ENCODE results near the gene CBR4. TPM values are rescaled to one million over a fixed set of nuclear protein-coding genes. Genes with fewer than 3 reads are reported as not detected.

CBR4 gene
- total RNA-seq, 2 experiments from 2014 or later: 21.9 to 40.9 TPM

- Histone ChIP-seq H3K4me3 (ENCODE audit: low read depth, low read length, poor library complexity, severe bottlenecking) (no peak overlapping the region), H3K27ac (ENCODE audit: low read depth, low read length, poor library complexity, severe bottlenecking) (no peak overlapping the region), H4K20me1 (ENCODE audit: insufficient read depth, low read length) (no peaks in the 10 kb centered on the region), H2AFZ (ENCODE audit: low read length) (no peak overlapping the region), H3K4me2 (ENCODE audit: low read length) (no peak overlapping the region), H3K36me3 (ENCODE audit: insufficient read depth, low read length) (no peaks in the 10 kb centered on the region), H3K79me2 (ENCODE audit: insufficient read depth, low read depth, low read length) (no peaks in the 10 kb centered on the region), H3K9me3 (ENCODE audit: low read length) (no peaks in the 10 kb centered on the region), H3K4me1 (ENCODE audit: insufficient read depth, low read length, poor library complexity, severe bottlenecking) (no peaks in the 10 kb centered on the region), H3K9me2 (ENCODE audit: insufficient read depth, low read length) (no peaks in the 10 kb centered on the region)
- intact Hi-C loops (cut with micrococcal nuclease; ENCODE audit: unreplicated experiment): no loop called here
- no TSS peak for BruUV-seq (replicated peaks)
- ChIA-PET POLR2A (no interaction called here), CTCF (ENCODE audit: unreplicated experiment) (no interaction called here)
- DNase-seq (ENCODE audit: low spot score): no peak
- TF ChIP-seq, protein P1, sequence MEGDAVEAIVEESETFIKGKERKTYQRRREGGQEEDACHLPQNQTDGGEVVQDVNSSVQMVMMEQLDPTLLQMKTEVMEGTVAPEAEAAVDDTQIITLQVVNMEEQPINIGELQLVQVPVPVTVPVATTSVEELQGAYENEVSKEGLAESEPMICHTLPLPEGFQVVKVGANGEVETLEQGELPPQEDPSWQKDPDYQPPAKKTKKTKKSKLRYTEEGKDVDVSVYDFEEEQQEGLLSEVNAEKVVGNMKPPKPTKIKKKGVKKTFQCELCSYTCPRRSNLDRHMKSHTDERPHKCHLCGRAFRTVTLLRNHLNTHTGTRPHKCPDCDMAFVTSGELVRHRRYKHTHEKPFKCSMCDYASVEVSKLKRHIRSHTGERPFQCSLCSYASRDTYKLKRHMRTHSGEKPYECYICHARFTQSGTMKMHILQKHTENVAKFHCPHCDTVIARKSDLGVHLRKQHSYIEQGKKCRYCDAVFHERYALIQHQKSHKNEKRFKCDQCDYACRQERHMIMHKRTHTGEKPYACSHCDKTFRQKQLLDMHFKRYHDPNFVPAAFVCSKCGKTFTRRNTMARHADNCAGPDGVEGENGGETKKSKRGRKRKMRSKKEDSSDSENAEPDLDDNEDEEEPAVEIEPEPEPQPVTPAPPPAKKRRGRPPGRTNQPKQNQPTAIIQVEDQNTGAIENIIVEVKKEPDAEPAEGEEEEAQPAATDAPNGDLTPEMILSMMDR (conservative IDR thresholded peaks at IDR 0.05; ENCODE audit: low read length): no peak
- TF ChIP-seq EZH2phosphoT487 (IDR thresholded peaks at IDR 0.05; ENCODE audit: borderline replicate concordance, low read depth, low read length): no peak
Measured at GRCh38 chr4:169058312-169058711, 48.3 kb upstream of the CBR4 start.

DNA sequence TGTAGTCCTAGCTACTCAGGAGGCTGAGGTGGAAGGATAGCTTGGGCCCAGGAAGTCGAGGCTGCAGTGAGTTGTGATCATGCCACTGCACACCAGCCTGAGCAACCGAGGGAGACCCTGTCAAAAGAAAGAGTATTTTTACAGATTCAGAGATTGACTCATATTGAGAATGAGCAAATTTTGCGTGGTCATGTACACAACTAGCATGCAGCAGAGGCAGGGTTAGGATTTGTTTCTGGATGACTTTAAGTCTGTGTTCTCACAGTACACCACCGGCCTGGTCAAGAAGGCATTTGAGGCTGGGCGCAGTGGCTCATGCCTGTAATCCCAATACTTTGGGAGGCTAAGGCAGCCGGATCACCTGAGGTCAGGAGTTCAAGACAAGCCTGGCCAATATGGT lies 44.8 kb upstream of the CBR4 start:
- no peak for DNase-seq (ENCODE audit: low spot score)

DNA sequence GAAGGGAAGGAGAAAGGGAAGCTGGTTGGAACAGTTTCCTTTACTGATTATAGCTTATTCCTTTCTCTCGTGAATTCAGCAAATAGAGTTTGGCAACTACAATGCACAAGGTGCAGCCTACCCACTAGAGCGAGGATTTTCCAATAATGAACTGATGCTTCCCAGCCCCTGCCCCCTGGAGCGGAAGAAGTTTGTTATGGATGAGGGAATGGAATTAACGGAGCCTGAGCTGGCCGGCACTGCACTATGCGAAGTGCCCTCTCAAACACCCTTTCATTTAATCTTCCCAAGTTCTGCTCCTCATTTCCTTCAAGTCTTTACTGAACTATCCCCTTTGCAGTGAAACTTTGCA lies 42.5 kb upstream of the CBR4 start:
- Histone ChIP-seq H3K4me2 (ENCODE audit: low read length) (no peak overlapping the region), H3K9me2 (ENCODE audit: insufficient read depth, low read length) (no peaks in the 10 kb centered on the region), H3K4me3 (ENCODE audit: low read depth, low read length, poor library complexity, severe bottlenecking) (no peak overlapping the region), H3K4me1 (ENCODE audit: insufficient read depth, low read length, poor library complexity, severe bottlenecking) (no peaks in the 10 kb centered on the region), H3K9me3 (ENCODE audit: low read length) (no peaks in the 10 kb centered on the region), H3K79me2 (ENCODE audit: insufficient read depth, low read depth, low read length) (no peaks in the 10 kb centered on the region), H3K36me3 (ENCODE audit: insufficient read depth, low read length) (no peaks in the 10 kb centered on the region), H4K20me1 (ENCODE audit: insufficient read depth, low read length) (no peaks in the 10 kb centered on the region), H3K27ac (ENCODE audit: low read depth, low read length, poor library complexity, severe bottlenecking) (no peak overlapping the region), H2AFZ (ENCODE audit: low read length) (no peak overlapping the region)
- BruUV-seq (replicated peaks): no TSS peak
- no peak for DNase-seq (ENCODE audit: low spot score)
- TF ChIP-seq EZH2phosphoT487 (IDR thresholded peaks at IDR 0.05; ENCODE audit: borderline replicate concordance, low read depth, low read length): no peak
- TF ChIP-seq, protein P1 (conservative IDR thresholded peaks at IDR 0.05; ENCODE audit: low read length): no peak
- POLR2A ChIA-PET: no interaction called here
- CTCF ChIA-PET (ENCODE audit: unreplicated experiment): no interaction called here
- intact Hi-C loops (cut with micrococcal nuclease; ENCODE audit: unreplicated experiment): no loop called here

More for the DNA sequence above, 44.8 kb upstream of the CBR4 start:
- H3K4me2 ChIP-seq (ENCODE audit: low read length): no peak overlapping the region
- H3K36me3 ChIP-seq (ENCODE audit: insufficient read depth, low read length): no peaks in the 10 kb centered on the region
- intact Hi-C loops (cut with micrococcal nuclease; ENCODE audit: unreplicated experiment): no loop called here
- POLR2A ChIA-PET: no interaction called here
- BruUV-seq (replicated peaks): no TSS peak
- CTCF ChIA-PET (ENCODE audit: unreplicated experiment): no interaction called here
- no peak overlapping the region for H2AFZ ChIP-seq (ENCODE audit: low read length)
- H3K27ac ChIP-seq (ENCODE audit: low read depth, low read length, poor library complexity, severe bottlenecking): no peak overlapping the region
- TF ChIP-seq EZH2phosphoT487 (IDR thresholded peaks at IDR 0.05; ENCODE audit: borderline replicate concordance, low read depth, low read length): no peak
- TF ChIP-seq, protein P1 (conservative IDR thresholded peaks at IDR 0.05; ENCODE audit: low read length): no peak
- H3K4me1 ChIP-seq (ENCODE audit: insufficient read depth, low read length, poor library complexity, severe bottlenecking): no peaks in the 10 kb centered on the region
- no peak overlapping the region for H3K4me3 ChIP-seq (ENCODE audit: low read depth, low read length, poor library complexity, severe bottlenecking)
- no peaks in the 10 kb centered on the region for H3K79me2 ChIP-seq (ENCODE audit: insufficient read depth, low read depth, low read length)
- H4K20me1 ChIP-seq (ENCODE audit: insufficient read depth, low read length): no peaks in the 10 kb centered on the region
- H3K9me3 ChIP-seq (ENCODE audit: low read length): no peaks in the 10 kb centered on the region
- H3K9me2 ChIP-seq (ENCODE audit: insufficient read depth, low read length): no peaks in the 10 kb centered on the region
